ENCODE measurements around the gene SAMM50. TPM values are rescaled to one million over a fixed set of nuclear protein-coding genes. Genes with fewer than 3 reads are reported as not detected.

The SAMM50 gene
- total and polyA plus RNA-seq, 12 donors, result 15.3 to 90.6 (median 72.6) TPM

- ATAC-seq, result no peak
- DNase-seq, result no peak
- H3K27me3 ChIP-seq, result no peaks in the 10 kb centered on the region
- TF ChIP-seq, protein P1, sequence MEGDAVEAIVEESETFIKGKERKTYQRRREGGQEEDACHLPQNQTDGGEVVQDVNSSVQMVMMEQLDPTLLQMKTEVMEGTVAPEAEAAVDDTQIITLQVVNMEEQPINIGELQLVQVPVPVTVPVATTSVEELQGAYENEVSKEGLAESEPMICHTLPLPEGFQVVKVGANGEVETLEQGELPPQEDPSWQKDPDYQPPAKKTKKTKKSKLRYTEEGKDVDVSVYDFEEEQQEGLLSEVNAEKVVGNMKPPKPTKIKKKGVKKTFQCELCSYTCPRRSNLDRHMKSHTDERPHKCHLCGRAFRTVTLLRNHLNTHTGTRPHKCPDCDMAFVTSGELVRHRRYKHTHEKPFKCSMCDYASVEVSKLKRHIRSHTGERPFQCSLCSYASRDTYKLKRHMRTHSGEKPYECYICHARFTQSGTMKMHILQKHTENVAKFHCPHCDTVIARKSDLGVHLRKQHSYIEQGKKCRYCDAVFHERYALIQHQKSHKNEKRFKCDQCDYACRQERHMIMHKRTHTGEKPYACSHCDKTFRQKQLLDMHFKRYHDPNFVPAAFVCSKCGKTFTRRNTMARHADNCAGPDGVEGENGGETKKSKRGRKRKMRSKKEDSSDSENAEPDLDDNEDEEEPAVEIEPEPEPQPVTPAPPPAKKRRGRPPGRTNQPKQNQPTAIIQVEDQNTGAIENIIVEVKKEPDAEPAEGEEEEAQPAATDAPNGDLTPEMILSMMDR (IDR thresholded peaks at IDR 0.05), result no peak
- peaks cover 0 to 87% (median 28%) of the 10 kb centered on the region in 9 donors for H3K36me3 ChIP-seq
- no peak overlapping the region for H3K27ac ChIP-seq
- peaks cover 0 to 38% (median 22%) of the 10 kb centered on the region in 9 donors for H3K4me1 ChIP-seq
- H3K4me3 ChIP-seq, result no peak overlapping the region
- intact Hi-C loops (cut with DNase I), result loop anchor here in 5 of 10 donors (5.0 to 10.0 kb wide), 3 partner anchors 85 to 568 kb away; no protein-coding TSS in a partner anchor
- no peaks in the 10 kb centered on the region for H3K9me3 ChIP-seq
- 84 to 85% methylated on average over 8 of the region's 8 CpGs for WGBS, 2 donors
Observed at GRCh38 chr22:43996981-43997265, 41.7 kb downstream of the SAMM50 start.

DNA sequence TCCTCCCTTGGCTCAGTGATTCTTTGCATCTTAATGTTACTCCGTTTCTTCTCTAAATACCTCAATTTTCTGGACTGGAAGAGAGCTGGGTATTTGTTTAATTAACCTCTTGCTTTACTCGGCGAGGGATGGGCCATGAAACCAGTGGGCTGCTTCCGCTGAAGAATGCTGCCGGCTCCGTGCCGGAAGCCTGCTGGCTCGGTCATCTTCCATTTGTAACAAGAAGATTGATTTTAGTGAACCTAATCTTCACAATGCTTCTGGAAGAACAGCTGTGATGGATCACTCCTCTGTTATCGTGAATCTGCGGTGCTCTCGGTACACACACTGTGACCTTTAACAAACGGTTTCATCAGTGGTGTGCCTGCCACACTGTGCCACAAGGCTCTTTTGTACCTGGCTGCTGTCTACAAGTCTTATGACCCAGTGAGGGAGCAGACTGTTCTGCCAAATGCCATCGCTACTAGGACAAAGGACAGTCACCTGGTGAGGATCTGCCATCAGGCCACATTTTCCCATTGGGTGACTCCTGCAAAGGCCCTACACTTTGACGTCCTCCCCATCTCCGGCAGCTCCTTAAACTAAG lies 43.5 kb downstream of the SAMM50 start:
- ATAC-seq (peak; percentile 40 to 93 (median 82)), DNase-seq (peak in 1 of 2 donors; percentile 43)
- H3K4me3 ChIP-seq, result no peak overlapping the region
- H3K36me3 ChIP-seq, result peaks cover 0 to 70% (median 17%) of the 10 kb centered on the region in 9 donors
- H3K27me3 ChIP-seq, result no peaks in the 10 kb centered on the region
- TF ChIP-seq, protein P1 (IDR thresholded peaks at IDR 0.05), result no peak
- peak overlapping the region in 8 of 10 donors; percentile 20 to 67 (median 52) for H3K27ac ChIP-seq
- H3K9me3 ChIP-seq, result no peaks in the 10 kb centered on the region
- intact Hi-C loops (cut with DNase I), result loop anchor here in 5 of 10 donors (5.0 to 10.0 kb wide), 3 partner anchors 84 to 566 kb away; no protein-coding TSS in a partner anchor
- 49 to 61% methylated on average over 15 of the region's 15 CpGs for WGBS, 2 donors
- H3K4me1 ChIP-seq, result peaks cover 0 to 43% (median 19%) of the 10 kb centered on the region in 9 donors

- H3K36me3 ChIP-seq, result peaks cover 0 to 64% (median 15%) of the 10 kb centered on the region in 9 donors
- DNase-seq (no peak), ATAC-seq (no peak)
- no peaks in the 10 kb centered on the region for H3K9me3 ChIP-seq
- TF ChIP-seq, protein P1 (IDR thresholded peaks at IDR 0.05), result no peak
- no peaks in the 10 kb centered on the region for H3K27me3 ChIP-seq
- peak overlapping the region in 2 of 10 donors; percentile 6 to 16 for H3K4me3 ChIP-seq
- H3K27ac ChIP-seq, result peak overlapping the region in 7 of 10 donors; percentile 4 to 62 (median 49)
- whole genome bisulfite sequencing, 2 donors, result 90 to 93% methylated on average over 3 of the region's 3 CpGs
- intact Hi-C loops (cut with DNase I), result loop anchor here in 5 of 10 donors (5.0 to 10.0 kb wide), 3 partner anchors 83 to 565 kb away; no protein-coding TSS in a partner anchor
- H3K4me1 ChIP-seq, result peaks cover 0 to 42% (median 15%) of the 10 kb centered on the region in 9 donors
Observed at GRCh38 chr22:43999378-43999777, 44.1 kb downstream of the SAMM50 start.

DNA sequence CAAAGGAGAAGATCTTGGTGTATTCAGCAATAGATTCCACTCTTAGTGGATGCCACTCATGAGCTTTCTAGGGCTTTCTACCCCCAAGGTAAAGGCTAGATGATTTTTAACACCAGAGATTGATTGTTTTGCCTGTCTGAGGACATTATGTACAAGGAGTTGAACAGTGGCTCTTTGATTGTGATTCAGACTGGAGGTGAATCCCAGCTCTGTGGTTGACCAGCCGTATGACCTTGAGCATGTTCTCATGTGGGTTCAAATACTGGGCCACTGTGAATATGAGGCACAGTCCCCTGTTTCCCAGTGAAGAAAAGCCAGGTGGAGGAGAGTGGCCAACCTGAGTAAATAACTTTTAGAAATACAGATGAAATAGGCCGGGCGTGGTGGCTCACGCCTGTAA lies 44.9 kb downstream of the SAMM50 start:
- Histone ChIP-seq H3K9me3 (no peaks in the 10 kb centered on the region), H3K27ac (peak overlapping the region in 1 of 10 donors; percentile 16), H3K4me1 (peaks cover 0 to 41% (median 15%) of the 10 kb centered on the region in 9 donors), H3K36me3 (peaks cover 0 to 57% (median 11%) of the 10 kb centered on the region in 9 donors), H3K4me3 (peak overlapping the region in 2 of 10 donors; percentile 6 to 16), H3K27me3 (no peaks in the 10 kb centered on the region)
- intact Hi-C loops (cut with DNase I), result no loop called here
- TF ChIP-seq, protein P1 (IDR thresholded peaks at IDR 0.05), result no peak
- 96% methylated on average over 4 of the region's 4 CpGs for WGBS, 2 donors
- DNase-seq (no peak), ATAC-seq (no peak)
